ENCODE results near the gene HBZ. TPM values are rescaled to one million over a fixed set of nuclear protein-coding genes. Genes with fewer than 3 reads are reported as not detected.

The HBZ gene
- total RNA-seq, 2 experiments from 2014 or later: not detected

DNA sequence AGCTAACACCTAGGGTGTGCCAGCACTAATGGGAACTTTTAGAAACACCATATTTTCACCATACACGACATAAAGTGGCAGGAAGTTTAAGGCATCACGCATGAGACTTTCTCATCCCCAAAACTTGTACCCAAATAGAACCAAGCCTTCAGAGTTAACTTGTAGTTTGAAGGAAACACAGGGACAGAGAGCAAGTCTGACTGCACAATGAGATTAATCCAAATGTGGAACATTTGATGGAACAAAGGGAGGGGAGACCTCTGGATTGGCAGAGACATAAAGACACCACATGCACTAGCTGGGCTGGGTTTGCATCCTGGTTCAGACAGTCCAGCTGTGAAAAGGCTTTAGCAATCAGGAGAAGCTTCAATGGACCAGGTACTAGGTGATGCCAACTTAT is 38.1 kb upstream of the HBZ start:
- Mint-ChIP-seq H3K4me1 (ENCODE audit: low read depth) (peaks cover 11% of the 10 kb centered on the region), H3K36me3 (ENCODE audit: low read depth) (peaks cover 66% of the 10 kb centered on the region), H3K9me3 (no peaks in the 10 kb centered on the region), H3K4me3 (no peak overlapping the region), H3K27ac (no peak overlapping the region), H3K27me3 (no peaks in the 10 kb centered on the region)
- ATAC-seq (ENCODE audit: poor library complexity): no peak
- Histone ChIP-seq H3K36me3 (ENCODE audit: insufficient read depth, low read length) (peaks cover 34% of the 10 kb centered on the region), H3K4me3 (ENCODE audit: low read length) (no peak overlapping the region), H3K27ac (ENCODE audit: low read depth in 1 of 2, low read length in 2 of 2) (no peak overlapping the region), H3K9me3 (ENCODE audit: control insufficient read depth in 1 of 2, insufficient read depth in 1 of 2, low read length in 2 of 2) (no peaks in the 10 kb centered on the region), H3K4me1 (ENCODE audit: insufficient read depth, low read length) (peaks cover 5% of the 10 kb centered on the region), H3K27me3 (ENCODE audit: control insufficient read depth in 1 of 2, insufficient read depth in 2 of 2, low read length in 2 of 2) (no peaks in the 10 kb centered on the region)
- DNase-seq: no peak
- POLR2A ChIA-PET: no interaction called here
- TF ChIP-seq CTCF (IDR thresholded peaks at IDR 0.05): no peak
- CTCF ChIA-PET: interaction anchor here (1.5 kb wide), 1 partner anchor 18 kb away, joined by 3 read pairs; no protein-coding TSS in a partner anchor
- intact Hi-C loops (cut with DNase I, micrococcal nuclease): no loop called here

DNA sequence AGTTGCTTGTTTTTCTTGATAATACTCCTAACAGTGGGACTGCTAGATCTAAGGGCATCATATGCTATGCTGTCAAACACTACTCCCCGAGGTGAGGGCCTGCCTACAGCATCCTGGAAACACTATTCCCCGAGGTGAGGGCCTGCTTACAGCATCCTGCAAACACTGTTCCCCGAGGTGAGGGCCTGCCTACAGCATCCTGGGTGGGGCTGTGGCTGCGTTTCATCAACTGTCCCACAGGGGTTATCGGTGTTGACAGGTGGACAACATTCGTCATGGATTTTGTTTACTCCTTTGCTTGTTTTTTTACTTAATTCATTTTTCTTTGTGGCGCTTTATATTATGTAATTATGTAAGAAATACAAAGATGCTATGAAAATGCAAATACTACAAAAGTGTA is 36.4 kb upstream of the HBZ start:
- Histone ChIP-seq H3K4me1 (ENCODE audit: insufficient read depth, low read length) (peaks cover 5% of the 10 kb centered on the region), H3K27me3 (ENCODE audit: control insufficient read depth in 1 of 2, insufficient read depth in 2 of 2, low read length in 2 of 2) (no peaks in the 10 kb centered on the region), H3K36me3 (ENCODE audit: insufficient read depth, low read length) (peaks cover 23% of the 10 kb centered on the region), H3K9me3 (ENCODE audit: control insufficient read depth in 1 of 2, insufficient read depth in 1 of 2, low read length in 2 of 2) (no peaks in the 10 kb centered on the region), H3K4me3 (ENCODE audit: low read length) (no peak overlapping the region), H3K27ac (ENCODE audit: low read depth in 1 of 2, low read length in 2 of 2) (no peak overlapping the region)
- H3K4me3 Mint-ChIP-seq: no peak overlapping the region
- no peaks in the 10 kb centered on the region for H3K9me3 Mint-ChIP-seq
- POLR2A ChIA-PET: no interaction called here
- H3K36me3 Mint-ChIP-seq (ENCODE audit: low read depth): peaks cover 56% of the 10 kb centered on the region
- H3K27me3 Mint-ChIP-seq: no peaks in the 10 kb centered on the region
- no peak for TF ChIP-seq CTCF (IDR thresholded peaks at IDR 0.05)
- CTCF ChIA-PET: interaction anchor here (3.6 kb wide), 1 partner anchor 9 kb away, joined by 11 read pairs; no protein-coding TSS in a partner anchor
- ATAC-seq (ENCODE audit: poor library complexity): no peak
- DNase-seq: no peak
- H3K27ac Mint-ChIP-seq: no peak overlapping the region
- peaks cover 11% of the 10 kb centered on the region for H3K4me1 Mint-ChIP-seq (ENCODE audit: low read depth)
- intact Hi-C loops (cut with DNase I, micrococcal nuclease): no loop called here

- Mint-ChIP-seq H3K4me3 (no peak overlapping the region), H3K9me3 (no peaks in the 10 kb centered on the region), H3K36me3 (ENCODE audit: low read depth) (peaks cover 47% of the 10 kb centered on the region), H3K4me1 (ENCODE audit: low read depth) (peaks cover 11% of the 10 kb centered on the region), H3K27me3 (no peaks in the 10 kb centered on the region), H3K27ac (no peak overlapping the region)
- DNase-seq (peak; percentile 53 to 81 (median 62)), ATAC-seq (ENCODE audit: poor library complexity) (peak; percentile 87)
- TF ChIP-seq CTCF (IDR thresholded peaks at IDR 0.05): peak; percentile 81
- ChIA-PET POLR2A (interaction anchor here (1.8 kb wide), 1 partner anchor 11 kb away, joined by 4 read pairs; no protein-coding TSS in a partner anchor), CTCF (interaction anchor here (0.9 to 3.6 kb wide), 5 partner anchors 11 to 244 kb away, joined by 3 to 11 read pairs (median 3); partner anchors contain the start of gene HBQ1)
- Histone ChIP-seq H3K36me3 (ENCODE audit: insufficient read depth, low read length) (peaks cover 12% of the 10 kb centered on the region), H3K27me3 (ENCODE audit: control insufficient read depth in 1 of 2, insufficient read depth in 2 of 2, low read length in 2 of 2) (no peaks in the 10 kb centered on the region), H3K9me3 (ENCODE audit: control insufficient read depth in 1 of 2, insufficient read depth in 1 of 2, low read length in 2 of 2) (no peaks in the 10 kb centered on the region), H3K27ac (ENCODE audit: low read depth in 1 of 2, low read length in 2 of 2) (no peak overlapping the region), H3K4me3 (ENCODE audit: low read length) (no peak overlapping the region), H3K4me1 (ENCODE audit: insufficient read depth, low read length) (peaks cover 5% of the 10 kb centered on the region)
- intact Hi-C loops (cut with DNase I, micrococcal nuclease): loop anchor here (1.0 kb wide), 2 partner anchors 64 to 245 kb away; no protein-coding TSS in a partner anchor
Observed at GRCh38 chr16:117379-118365, 34.8 kb upstream of the HBZ start.
